ENCODE measurements around the gene HOXD8. TPM values are rescaled to one million over a fixed set of nuclear protein-coding genes. Genes with fewer than 3 reads are reported as not detected.

HOXD8 gene
- total and polyA plus RNA-seq, 9 donors: 29.2 to 50.6 (median 36.2) TPM

- peaks cover 5% of the 10 kb centered on the region for H3K4me1 ChIP-seq (ENCODE audit: insufficient read depth)
- intact Hi-C loops (cut with DNase I): loop anchor here in 2 of 4 donors (5.0 to 10.0 kb wide), 2 partner anchors 417 to 1770 kb away; partner anchors contain the start of gene SP9 (in 1 of the 2)
- peak overlapping the region; percentile 32 for H3K4me3 ChIP-seq
- peak in 1 of 5 donors; percentile 15 for DNase-seq
- 6 to 14% (median 6%) methylated on average over 46 to 56 of the region's 56 CpGs for WGBS, 3 donors
- H3K36me3 ChIP-seq: no peaks in the 10 kb centered on the region
- no peak overlapping the region for H3K27ac ChIP-seq
- TF ChIP-seq EP300 (IDR thresholded peaks at IDR 0.05): no peak
- TF ChIP-seq POLR2A (IDR thresholded peaks at IDR 0.05): no peak
- TF ChIP-seq CTCF (IDR thresholded peaks at IDR 0.05): no peak
- H3K9me3 ChIP-seq: peaks cover 0 to 3% of the 10 kb centered on the region in 2 donors
- H3K27me3 ChIP-seq: peaks cover 6% of the 10 kb centered on the region
Observed at GRCh38 chr2:176104316-176105077, 25.0 kb upstream of the HOXD8 start.

GRCh38 chr2:176105078-176105729 lies 24.3 kb upstream of the HOXD8 start:
- intact Hi-C loops (cut with DNase I): loop anchor here in 1 of 4 donors (10.0 kb wide), 1 partner anchor 1770 kb away; the partner anchor contains the start of gene SP9
- H3K4me1 ChIP-seq (ENCODE audit: insufficient read depth): peaks cover 5% of the 10 kb centered on the region
- TF ChIP-seq EP300 (IDR thresholded peaks at IDR 0.05): no peak
- TF ChIP-seq POLR2A (IDR thresholded peaks at IDR 0.05): no peak
- no peak for TF ChIP-seq CTCF (IDR thresholded peaks at IDR 0.05)
- DNase-seq: peak in 1 of 5 donors; percentile 9
- 18 to 55% (median 25%) methylated on average over 25 of the region's 25 CpGs for WGBS, 3 donors
- no peak overlapping the region for H3K27ac ChIP-seq
- no peaks in the 10 kb centered on the region for H3K36me3 ChIP-seq
- H3K9me3 ChIP-seq: no peaks in the 10 kb centered on the region
- H3K4me3 ChIP-seq: peak overlapping the region; percentile 32
- no peaks in the 10 kb centered on the region for H3K27me3 ChIP-seq

GRCh38 chr2:176105730-176106580 lies 23.6 kb upstream of the HOXD8 start:
- DNase-seq: peak in 1 of 5 donors; percentile 11

More at GRCh38 chr2:176105730-176106580, 23.6 kb upstream of the HOXD8 start:
- Histone ChIP-seq H3K4me1 (ENCODE audit: insufficient read depth) (peaks cover 5% of the 10 kb centered on the region), H3K27ac (no peak overlapping the region), H3K9me3 (no peaks in the 10 kb centered on the region), H3K36me3 (no peaks in the 10 kb centered on the region), H3K27me3 (no peaks in the 10 kb centered on the region), H3K4me3 (peak overlapping the region; percentile 43)
- TF ChIP-seq EP300 (IDR thresholded peaks at IDR 0.05): no peak
- no peak for TF ChIP-seq POLR2A (IDR thresholded peaks at IDR 0.05)
- TF ChIP-seq CTCF (IDR thresholded peaks at IDR 0.05): no peak
- WGBS, 3 donors: 28 to 70% (median 37%) methylated on average over 25 of the region's 25 CpGs
- intact Hi-C loops (cut with DNase I): loop anchor here in 1 of 4 donors (10.0 kb wide), 1 partner anchor 1771 kb away; the partner anchor contains the start of gene SP9

Data from ovary (tissue), 9 donors.